ENCODE results near the gene ARID1B. TPM values are rescaled to one million over a fixed set of nuclear protein-coding genes. Genes with fewer than 3 reads are reported as not detected.

The ARID1B gene
- total and polyA plus RNA-seq, 4 donors, result 49.8 to 90.9 (median 59.0) TPM

DNA sequence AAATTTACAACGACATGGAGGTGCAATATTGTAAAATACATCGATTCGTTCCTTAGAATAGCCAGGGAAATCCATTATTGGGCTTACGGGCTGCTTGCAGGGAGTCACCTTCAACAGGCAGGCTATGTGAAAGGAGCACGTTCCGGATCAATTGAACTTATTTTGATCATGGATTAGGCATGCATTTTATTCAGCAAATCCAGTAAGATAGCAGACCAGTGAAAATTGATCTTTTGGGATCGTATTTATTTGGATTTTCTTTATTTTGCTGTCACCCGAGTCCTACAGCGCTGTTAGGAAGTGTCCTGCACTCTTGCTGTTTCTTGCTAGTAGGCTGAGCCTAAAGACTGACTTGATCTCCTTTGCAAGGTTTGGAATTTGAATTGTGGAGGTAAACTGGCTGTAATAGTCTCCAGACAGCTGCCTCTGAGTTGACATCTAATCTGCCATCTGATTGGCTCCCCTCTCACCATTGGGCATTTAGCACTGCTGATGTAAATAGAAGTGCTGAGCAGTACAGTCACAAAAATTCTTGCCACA, 3.0 kb downstream of the ARID1B start:
- Histone ChIP-seq H3K27ac (ENCODE audit: low read depth, low read length) (peak overlapping the region; percentile 88), H3K9me3 (ENCODE audit: control insufficient read depth, insufficient read depth, low read length) (no peaks in the 10 kb centered on the region), H3K27me3 (ENCODE audit: control insufficient read depth, insufficient read depth, low read length) (no peaks in the 10 kb centered on the region), H3K4me3 (ENCODE audit: low read depth, low read length) (peak overlapping the region; percentile 81), H3K4me1 (ENCODE audit: control insufficient read depth, insufficient read depth, low read length) (peaks cover 3% of the 10 kb centered on the region), H3K36me3 (ENCODE audit: control insufficient read depth, insufficient read depth, low read length) (no peaks in the 10 kb centered on the region)
- DNase-seq (ENCODE audit: low read depth in 4 of 6, low spot score in 6 of 6), result peak in 2 of 6 donors; percentile 88 to 95
- WGBS (ENCODE audit: insufficient coverage), result 0% methylated on average over 9 of the region's 9 CpGs

GRCh38 chr6:156780962-156781853, 4.0 kb downstream of the ARID1B start:
- H3K4me3 ChIP-seq (ENCODE audit: low read depth, low read length), result peak overlapping the region; percentile 81

DNA sequence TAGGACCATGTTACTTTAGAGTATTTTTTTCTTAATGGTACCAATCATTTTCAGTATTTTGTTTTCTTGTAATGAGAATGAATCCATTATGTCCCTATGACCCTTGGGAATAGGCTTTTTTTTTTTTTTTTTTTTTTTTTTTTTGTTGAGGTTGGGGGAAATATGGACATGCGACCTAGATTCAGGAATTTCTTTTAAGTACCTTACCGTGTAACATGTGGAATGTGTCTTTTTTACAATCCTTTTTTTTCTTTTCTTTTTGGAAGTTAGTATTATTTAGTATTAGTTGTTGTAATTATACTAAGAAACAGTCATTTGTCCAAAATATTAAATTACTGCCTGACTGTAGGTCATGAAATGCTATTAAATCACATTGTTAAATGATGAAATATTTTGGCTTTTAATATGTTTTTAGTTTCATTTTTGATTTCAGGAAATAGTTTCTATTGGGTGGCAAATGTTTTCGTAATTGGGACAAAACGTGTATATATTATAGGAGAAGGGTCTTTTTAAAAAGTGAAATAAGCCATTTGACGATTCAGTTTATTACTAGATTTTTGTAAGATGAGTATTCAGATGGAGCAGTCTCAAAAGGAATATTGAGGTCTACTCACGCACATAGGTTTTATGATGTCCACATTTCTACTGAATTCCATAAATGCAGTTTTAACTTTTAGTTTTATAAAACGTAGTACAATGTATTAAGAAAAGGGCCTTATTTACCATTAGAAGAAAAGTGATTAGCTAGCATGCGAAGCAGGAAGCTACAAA, 4.9 kb downstream of the ARID1B start:
- DNase-seq (ENCODE audit: low read depth in 4 of 6, low spot score in 6 of 6), result peak in 1 of 6 donors; percentile 49
- Histone ChIP-seq H3K36me3 (ENCODE audit: control insufficient read depth, insufficient read depth, low read length) (no peaks in the 10 kb centered on the region), H3K4me1 (ENCODE audit: control insufficient read depth, insufficient read depth, low read length) (peaks cover 3% of the 10 kb centered on the region), H3K9me3 (ENCODE audit: control insufficient read depth, insufficient read depth, low read length) (no peaks in the 10 kb centered on the region), H3K27ac (ENCODE audit: low read depth, low read length) (no peak overlapping the region), H3K27me3 (ENCODE audit: control insufficient read depth, insufficient read depth, low read length) (no peaks in the 10 kb centered on the region), H3K4me3 (ENCODE audit: low read depth, low read length) (peak overlapping the region; percentile 31)
- no CpG with 5 or more reads among the region's 8 CpGs for WGBS (ENCODE audit: insufficient coverage)

More at GRCh38 chr6:156780962-156781853, 4.0 kb downstream of the ARID1B start:
- Histone ChIP-seq H3K27ac (ENCODE audit: low read depth, low read length) (peak overlapping the region; percentile 18), H3K9me3 (ENCODE audit: control insufficient read depth, insufficient read depth, low read length) (no peaks in the 10 kb centered on the region), H3K27me3 (ENCODE audit: control insufficient read depth, insufficient read depth, low read length) (no peaks in the 10 kb centered on the region), H3K36me3 (ENCODE audit: control insufficient read depth, insufficient read depth, low read length) (no peaks in the 10 kb centered on the region), H3K4me1 (ENCODE audit: control insufficient read depth, insufficient read depth, low read length) (peaks cover 3% of the 10 kb centered on the region)
- no CpG with 5 or more reads among the region's 8 CpGs for WGBS (ENCODE audit: insufficient coverage)
- DNase-seq (ENCODE audit: low read depth in 4 of 6, low spot score in 6 of 6), result peak in 2 of 6 donors; percentile 17 to 36

DNA sequence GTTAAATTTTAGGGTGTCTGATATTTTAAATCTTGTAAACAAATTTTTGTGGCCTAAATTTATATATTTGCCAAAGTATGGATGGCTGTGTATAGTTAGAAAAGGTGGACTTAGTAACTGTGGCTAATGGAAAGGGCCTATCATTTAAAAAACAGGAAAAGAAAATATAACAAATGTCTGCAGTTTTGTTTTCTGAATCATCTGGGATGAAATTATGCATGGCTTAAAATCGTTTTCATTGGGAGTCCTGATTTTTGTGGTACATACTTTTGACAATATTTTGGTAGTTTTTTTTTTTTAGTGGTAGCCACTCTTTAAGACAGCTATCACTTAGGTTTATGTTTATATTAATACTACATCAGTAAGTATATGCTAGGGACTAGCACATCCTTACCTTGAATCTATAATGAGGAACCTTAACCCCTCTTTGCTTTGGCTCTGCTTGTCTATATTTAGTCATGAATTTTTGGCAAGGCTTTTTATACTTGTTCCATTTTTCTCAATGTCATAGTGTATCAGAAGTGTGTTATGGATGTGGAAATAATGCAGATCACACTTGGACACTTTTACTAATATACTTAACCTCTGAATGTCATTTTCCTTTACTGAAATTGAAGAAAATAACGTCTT, 5.6 kb downstream of the ARID1B start:
- no peaks in the 10 kb centered on the region for H3K27me3 ChIP-seq (ENCODE audit: control insufficient read depth, insufficient read depth, low read length)
- no peak for DNase-seq (ENCODE audit: low read depth in 4 of 6, low spot score in 6 of 6)
- no peak overlapping the region for H3K27ac ChIP-seq (ENCODE audit: low read depth, low read length)
- H3K9me3 ChIP-seq (ENCODE audit: control insufficient read depth, insufficient read depth, low read length), result no peaks in the 10 kb centered on the region
- H3K4me1 ChIP-seq (ENCODE audit: control insufficient read depth, insufficient read depth, low read length), result peaks cover 4% of the 10 kb centered on the region
- no peaks in the 10 kb centered on the region for H3K36me3 ChIP-seq (ENCODE audit: control insufficient read depth, insufficient read depth, low read length)
- H3K4me3 ChIP-seq (ENCODE audit: low read depth, low read length), result peak overlapping the region; percentile 31
- WGBS (ENCODE audit: insufficient coverage), result no CpG with 5 or more reads among the region's 2 CpGs

DNA sequence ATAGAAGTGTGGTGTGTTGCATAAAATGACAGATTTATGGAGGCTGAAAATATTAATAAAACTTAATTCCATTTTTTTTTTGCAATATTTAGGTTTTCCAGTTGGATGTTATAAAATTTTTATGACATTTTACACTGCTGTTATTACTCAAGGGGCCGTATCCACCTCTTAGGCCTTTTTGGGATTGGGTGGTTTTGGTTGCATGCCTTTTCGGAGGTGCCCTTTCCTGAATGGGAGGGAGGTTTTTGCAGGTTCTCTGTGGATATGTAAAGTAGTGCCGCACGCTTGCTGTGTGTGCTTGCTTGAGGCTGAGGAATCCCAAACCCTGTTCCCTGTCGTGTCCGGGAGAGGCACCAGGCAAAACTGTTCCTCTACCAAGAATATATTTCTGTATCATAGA, 6.8 kb downstream of the ARID1B start:
- peaks cover 6% of the 10 kb centered on the region for H3K4me1 ChIP-seq (ENCODE audit: control insufficient read depth, insufficient read depth, low read length)
- H3K4me3 ChIP-seq (ENCODE audit: low read depth, low read length), result no peak overlapping the region
- 60% methylated on average over 1 of the region's 6 CpGs for WGBS (ENCODE audit: insufficient coverage)
- DNase-seq (ENCODE audit: low read depth in 4 of 6, low spot score in 6 of 6), result no peak
- H3K9me3 ChIP-seq (ENCODE audit: control insufficient read depth, insufficient read depth, low read length), result no peaks in the 10 kb centered on the region
- H3K27me3 ChIP-seq (ENCODE audit: control insufficient read depth, insufficient read depth, low read length), result no peaks in the 10 kb centered on the region
- no peaks in the 10 kb centered on the region for H3K36me3 ChIP-seq (ENCODE audit: control insufficient read depth, insufficient read depth, low read length)
- H3K27ac ChIP-seq (ENCODE audit: low read depth, low read length), result no peak overlapping the region

DNA sequence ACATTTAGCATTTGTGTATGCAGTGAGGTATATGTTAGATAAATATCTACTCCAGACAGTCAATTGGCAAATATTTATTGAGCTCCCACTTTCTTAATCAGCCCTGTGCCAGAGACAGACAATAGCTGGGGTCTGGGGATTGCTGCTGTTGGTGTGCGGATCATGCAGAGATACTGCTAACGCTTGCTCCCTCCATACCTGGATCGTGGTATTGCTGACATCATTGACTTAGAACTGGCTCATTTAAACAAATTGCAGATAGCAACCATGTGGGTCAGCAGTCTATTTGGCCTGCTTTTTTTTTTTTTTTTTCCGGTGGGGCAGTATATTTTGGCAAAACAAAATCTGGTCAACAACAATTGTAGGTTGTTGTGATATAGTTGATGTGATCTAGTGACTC, 9.5 kb downstream of the ARID1B start:
- no peaks in the 10 kb centered on the region for H3K9me3 ChIP-seq (ENCODE audit: control insufficient read depth, insufficient read depth, low read length)
- H3K4me3 ChIP-seq (ENCODE audit: low read depth, low read length), result no peak overlapping the region
- WGBS (ENCODE audit: insufficient coverage), result 47% methylated on average over 3 of the region's 4 CpGs
- H3K27me3 ChIP-seq (ENCODE audit: control insufficient read depth, insufficient read depth, low read length), result no peaks in the 10 kb centered on the region
- DNase-seq (ENCODE audit: low read depth in 4 of 6, low spot score in 6 of 6), result no peak
- peaks cover 10% of the 10 kb centered on the region for H3K4me1 ChIP-seq (ENCODE audit: control insufficient read depth, insufficient read depth, low read length)
- H3K36me3 ChIP-seq (ENCODE audit: control insufficient read depth, insufficient read depth, low read length), result no peaks in the 10 kb centered on the region
- H3K27ac ChIP-seq (ENCODE audit: low read depth, low read length), result no peak overlapping the region

DNA sequence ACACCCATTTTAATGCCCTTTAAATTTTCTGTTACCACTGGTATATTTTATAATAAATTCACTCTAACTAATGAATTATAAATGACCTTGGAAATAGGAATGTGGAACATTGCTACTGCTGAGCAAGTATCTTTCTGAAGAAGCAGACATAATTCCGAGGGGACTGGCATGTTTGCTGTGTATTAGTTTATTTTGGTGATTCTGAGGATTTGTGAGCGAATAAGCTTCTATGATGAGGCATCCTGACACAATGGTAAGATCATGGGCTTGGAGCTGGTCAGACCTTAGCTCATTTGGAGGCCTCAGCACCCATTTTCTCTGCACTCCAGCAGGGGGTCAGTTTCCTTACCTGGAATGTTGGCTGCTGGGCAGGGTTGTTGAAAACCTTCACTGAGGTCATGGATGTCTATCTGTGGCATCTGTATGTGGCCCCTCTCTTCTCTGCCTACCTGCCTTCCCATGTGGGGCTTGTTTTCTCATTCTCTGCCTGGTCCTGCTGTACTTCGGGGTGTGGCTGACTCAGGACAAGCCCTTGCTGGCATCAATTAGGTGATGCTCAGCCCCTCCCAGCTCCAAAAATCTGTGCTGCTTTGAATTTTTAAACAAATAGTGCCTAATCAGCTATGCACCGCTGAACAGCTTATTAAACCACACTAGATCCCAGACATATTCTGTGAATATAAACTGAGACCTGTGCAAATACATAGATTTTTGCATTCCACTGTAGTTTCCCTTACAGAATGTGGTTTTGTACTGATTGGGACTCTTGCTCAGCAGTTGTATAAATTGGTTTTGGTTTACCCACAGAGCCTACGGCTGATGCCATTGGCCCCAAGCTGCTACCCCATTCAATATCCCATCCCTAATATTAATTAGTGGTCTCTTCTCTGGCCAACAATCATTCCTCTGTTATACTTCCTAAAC, 10.7 kb downstream of the ARID1B start:
- Histone ChIP-seq H3K27ac (ENCODE audit: low read depth, low read length) (no peak overlapping the region), H3K36me3 (ENCODE audit: control insufficient read depth, insufficient read depth, low read length) (no peaks in the 10 kb centered on the region), H3K4me1 (ENCODE audit: control insufficient read depth, insufficient read depth, low read length) (peaks cover 10% of the 10 kb centered on the region), H3K9me3 (ENCODE audit: control insufficient read depth, insufficient read depth, low read length) (no peaks in the 10 kb centered on the region), H3K4me3 (ENCODE audit: low read depth, low read length) (no peak overlapping the region), H3K27me3 (ENCODE audit: control insufficient read depth, insufficient read depth, low read length) (no peaks in the 10 kb centered on the region)
- no peak for DNase-seq (ENCODE audit: low read depth in 4 of 6, low spot score in 6 of 6)
- WGBS (ENCODE audit: insufficient coverage), result 71% methylated on average over 3 of the region's 5 CpGs

GRCh38 chr6:156789081-156789943, 12.1 kb downstream of the ARID1B start:
- 64% methylated on average over 3 of the region's 7 CpGs for WGBS (ENCODE audit: insufficient coverage)
- DNase-seq (ENCODE audit: low read depth in 4 of 6, low spot score in 6 of 6), result no peak
- Histone ChIP-seq H3K27me3 (ENCODE audit: control insufficient read depth, insufficient read depth, low read length) (no peaks in the 10 kb centered on the region), H3K27ac (ENCODE audit: low read depth, low read length) (no peak overlapping the region), H3K4me1 (ENCODE audit: control insufficient read depth, insufficient read depth, low read length) (peaks cover 15% of the 10 kb centered on the region), H3K36me3 (ENCODE audit: control insufficient read depth, insufficient read depth, low read length) (no peaks in the 10 kb centered on the region), H3K4me3 (ENCODE audit: low read depth, low read length) (no peak overlapping the region), H3K9me3 (ENCODE audit: control insufficient read depth, insufficient read depth, low read length) (no peaks in the 10 kb centered on the region)
